ENCODE results near the gene ANAPC2.

ANAPC2 gene

DNA sequence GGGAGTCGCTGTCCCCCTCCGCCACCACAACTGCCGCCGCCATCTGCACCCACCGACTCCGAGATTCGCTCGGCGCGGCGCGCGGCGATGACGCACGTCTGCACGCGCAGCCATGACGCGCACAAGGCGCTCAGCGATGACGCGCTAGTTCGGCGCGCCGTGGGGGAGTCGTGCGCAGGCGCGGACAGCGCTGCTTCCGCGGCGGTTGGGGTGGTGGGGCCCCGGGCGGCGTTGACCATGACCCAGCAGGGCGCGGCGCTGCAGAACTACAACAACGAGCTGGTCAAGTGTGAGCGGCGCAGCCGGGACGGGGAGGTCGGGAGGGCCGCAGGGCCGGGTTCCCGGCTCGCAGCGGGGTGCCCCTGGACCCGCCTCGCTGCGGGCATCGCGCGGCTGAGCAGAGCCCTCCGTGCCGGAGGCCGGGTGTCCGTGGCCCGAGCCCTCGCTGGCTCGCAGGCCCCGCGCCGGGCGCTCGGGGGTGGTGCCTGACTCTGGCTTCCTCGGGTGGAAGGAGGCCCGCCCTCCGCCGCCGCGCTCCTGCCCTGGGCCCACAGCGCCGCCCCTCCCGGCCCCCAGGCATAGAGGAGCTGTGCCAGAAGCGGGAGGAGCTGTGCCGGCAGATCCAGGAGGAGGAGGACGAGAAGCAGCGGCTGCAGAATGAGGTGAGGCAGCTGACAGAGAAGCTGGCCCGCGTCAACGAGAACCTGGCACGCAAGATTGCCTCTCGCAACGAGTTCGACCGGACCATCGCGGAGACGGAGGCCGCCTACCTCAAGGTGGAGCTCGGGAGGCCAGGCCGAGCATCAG, at the start of gene ANAPC2, which contains the start of gene SSNA1:
ANAPC2 (minus strand) TSS at position 71 of the 807 bp plus-strand sequence; CDS start at position 43, 28 bp downstream.
SSNA1 (plus strand) TSS at position 187 of the 807 bp plus-strand sequence; CDS start at position 238, 51 bp downstream.
- H3F3A ChIP-seq (ENCODE audit: insufficient read depth, low read length), result peaks cover 19% of the 10 kb centered on the region
- H3K27me3 ChIP-seq (replicated peaks; ENCODE audit: insufficient read depth, low read length), result no peaks in the 10 kb centered on the region
- no peaks in the 10 kb centered on the region for H3K9me3 ChIP-seq (replicated peaks; ENCODE audit: insufficient read depth, low read length)
- H3K4me1 ChIP-seq (ENCODE audit: low read length), result peaks cover 17% of the 10 kb centered on the region
- no peaks in the 10 kb centered on the region for H4K20me1 ChIP-seq (ENCODE audit: insufficient read depth, low read length)
- no peaks in the 10 kb centered on the region for H3K36me3 ChIP-seq (replicated peaks; ENCODE audit: insufficient read depth, low read length)
- peak within 1 kb of the TSS; percentile 98 for H3K4me3 ChIP-seq (ENCODE audit: low read length)
- peak within 1 kb of the TSS; percentile 93 for H3K9ac ChIP-seq (ENCODE audit: low read length)
- H3K9me2 ChIP-seq (replicated peaks; ENCODE audit: insufficient read depth, low read length), result no peaks in the 10 kb centered on the region
- peak; percentile 96 for DNase-seq
- TF ChIP-seq, protein P1, sequence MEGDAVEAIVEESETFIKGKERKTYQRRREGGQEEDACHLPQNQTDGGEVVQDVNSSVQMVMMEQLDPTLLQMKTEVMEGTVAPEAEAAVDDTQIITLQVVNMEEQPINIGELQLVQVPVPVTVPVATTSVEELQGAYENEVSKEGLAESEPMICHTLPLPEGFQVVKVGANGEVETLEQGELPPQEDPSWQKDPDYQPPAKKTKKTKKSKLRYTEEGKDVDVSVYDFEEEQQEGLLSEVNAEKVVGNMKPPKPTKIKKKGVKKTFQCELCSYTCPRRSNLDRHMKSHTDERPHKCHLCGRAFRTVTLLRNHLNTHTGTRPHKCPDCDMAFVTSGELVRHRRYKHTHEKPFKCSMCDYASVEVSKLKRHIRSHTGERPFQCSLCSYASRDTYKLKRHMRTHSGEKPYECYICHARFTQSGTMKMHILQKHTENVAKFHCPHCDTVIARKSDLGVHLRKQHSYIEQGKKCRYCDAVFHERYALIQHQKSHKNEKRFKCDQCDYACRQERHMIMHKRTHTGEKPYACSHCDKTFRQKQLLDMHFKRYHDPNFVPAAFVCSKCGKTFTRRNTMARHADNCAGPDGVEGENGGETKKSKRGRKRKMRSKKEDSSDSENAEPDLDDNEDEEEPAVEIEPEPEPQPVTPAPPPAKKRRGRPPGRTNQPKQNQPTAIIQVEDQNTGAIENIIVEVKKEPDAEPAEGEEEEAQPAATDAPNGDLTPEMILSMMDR (IDR thresholded peaks at IDR 0.05; ENCODE audit: low read length), result peak; percentile 49
- no peak for TF ChIP-seq EZH2phosphoT487 (IDR thresholded peaks at IDR 0.05; ENCODE audit: low read length)
- peaks cover 59% of the 10 kb centered on the region for H3K79me2 ChIP-seq (ENCODE audit: low read length)
- peak within 1 kb of the TSS; percentile 93 for H2AFZ ChIP-seq (ENCODE audit: low read length)
- peak within 1 kb of the TSS; percentile 94 for H3K27ac ChIP-seq (ENCODE audit: low read length)
- H3K4me2 ChIP-seq (ENCODE audit: low read depth, low read length), result peak within 1 kb of the TSS; percentile 93

DNA sequence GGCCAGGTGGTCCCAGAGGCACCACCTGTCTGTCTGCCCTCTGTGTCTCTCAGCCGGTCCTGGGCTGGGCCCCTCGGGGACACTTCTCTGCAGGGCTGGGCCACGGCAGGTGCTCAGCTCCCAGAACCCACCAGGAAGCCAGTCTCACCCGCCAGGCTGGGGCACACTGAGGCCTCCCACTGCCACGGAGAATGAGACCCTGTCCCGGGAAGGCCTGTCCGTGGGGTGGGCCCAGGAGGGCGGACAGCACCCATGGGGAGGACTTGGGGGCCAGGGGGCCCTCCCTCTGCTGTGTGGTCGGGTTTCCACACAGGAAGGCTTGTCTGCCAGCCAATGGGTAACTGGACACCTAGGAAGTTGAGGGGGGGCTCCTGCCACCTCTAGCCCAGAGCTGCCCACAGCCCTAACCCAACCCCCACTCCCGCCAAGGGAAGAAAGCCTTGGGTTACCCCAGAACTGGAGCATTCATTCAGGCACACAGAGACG, 48.6 kb upstream of the ANAPC2 start:
- Histone ChIP-seq H3K4me1 (ENCODE audit: low read length) (peaks cover 9% of the 10 kb centered on the region; the same call in 1 of the 2 replicates), H3K4me2 (ENCODE audit: low read depth, low read length) (peak overlapping the region; percentile 68), H3F3A (ENCODE audit: insufficient read depth, low read length) (peaks cover 9% of the 10 kb centered on the region; the same call in 1 of the 2 replicates), H3K9me2 (replicated peaks; ENCODE audit: insufficient read depth, low read length) (no peaks in the 10 kb centered on the region), H3K27ac (ENCODE audit: low read length) (no peak overlapping the region), H3K4me3 (ENCODE audit: low read length) (no peak overlapping the region; the same call in 1 of the 2 replicates), H3K79me2 (ENCODE audit: low read length) (peaks cover 18% of the 10 kb centered on the region), H3K9me3 (replicated peaks; ENCODE audit: insufficient read depth, low read length) (no peaks in the 10 kb centered on the region), H3K27me3 (replicated peaks; ENCODE audit: insufficient read depth, low read length) (peaks cover 37% of the 10 kb centered on the region), H3K9ac (ENCODE audit: low read length) (no peak overlapping the region; the same call in 1 of the 2 replicates), H2AFZ (ENCODE audit: low read length) (no peak overlapping the region), H4K20me1 (ENCODE audit: insufficient read depth, low read length) (peaks cover 2% of the 10 kb centered on the region), H3K36me3 (replicated peaks; ENCODE audit: insufficient read depth, low read length) (no peaks in the 10 kb centered on the region; the same call in 1 of the 2 replicates)
- TF ChIP-seq, protein P1 (IDR thresholded peaks at IDR 0.05; ENCODE audit: low read length), result no peak
- TF ChIP-seq EZH2 (optimal IDR thresholded peaks at IDR 0.05; ENCODE audit: low read depth, low read length) (no peak), EZH2phosphoT487 (IDR thresholded peaks at IDR 0.05; ENCODE audit: low read length) (no peak)
- DNase-seq, result no peak

DNA sequence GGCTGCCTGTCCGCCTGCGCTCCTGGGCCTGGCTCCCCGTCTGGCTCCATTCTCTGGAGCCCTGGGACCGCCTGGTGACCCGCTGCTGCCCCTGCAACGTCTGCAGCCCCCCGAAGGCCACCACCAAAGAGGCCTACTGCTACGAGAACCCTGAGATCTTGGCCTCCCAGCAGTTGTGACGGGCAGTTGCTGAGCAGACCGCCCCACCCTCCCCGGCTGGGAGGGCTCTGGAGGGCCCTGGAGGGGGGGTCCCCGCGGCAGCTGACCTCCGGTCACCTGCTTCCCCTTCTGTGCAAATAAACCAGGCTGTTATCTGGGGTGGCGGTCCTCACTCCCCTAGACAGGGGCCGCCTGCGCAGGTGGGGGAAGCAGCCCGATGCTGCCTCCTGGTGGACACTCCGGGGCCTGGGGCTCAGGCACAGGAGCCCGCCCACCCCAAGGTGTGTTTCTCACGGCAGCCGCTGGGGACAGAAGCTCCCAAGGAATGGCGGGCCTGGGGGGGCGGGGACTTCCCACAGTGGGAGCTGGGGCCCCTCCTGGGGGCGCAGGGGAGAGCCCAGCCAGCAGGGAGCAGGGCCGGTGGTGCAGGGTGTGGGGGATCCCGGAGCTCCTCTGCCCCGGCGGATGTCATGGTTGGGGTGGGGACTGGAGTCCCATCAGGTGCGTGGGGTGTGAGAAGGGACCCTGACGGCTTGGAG, 48.0 kb upstream of the ANAPC2 start:
- H2AFZ ChIP-seq (ENCODE audit: low read length), result no peak overlapping the region
- no peaks in the 10 kb centered on the region for H3K36me3 ChIP-seq (replicated peaks; ENCODE audit: insufficient read depth, low read length)
- peaks cover 43% of the 10 kb centered on the region for H3K27me3 ChIP-seq (replicated peaks; ENCODE audit: insufficient read depth, low read length)
- no peak overlapping the region for H3K27ac ChIP-seq (ENCODE audit: low read length)
- TF ChIP-seq EZH2 (optimal IDR thresholded peaks at IDR 0.05; ENCODE audit: low read depth, low read length), result no peak
- TF ChIP-seq, protein P1 (IDR thresholded peaks at IDR 0.05; ENCODE audit: low read length), result peak; percentile 98
- no peak for TF ChIP-seq EZH2phosphoT487 (IDR thresholded peaks at IDR 0.05; ENCODE audit: low read length)
- H3K79me2 ChIP-seq (ENCODE audit: low read length), result peaks cover 14% of the 10 kb centered on the region
- H3F3A ChIP-seq (ENCODE audit: insufficient read depth, low read length), result peaks cover 9% of the 10 kb centered on the region; the same call in 1 of the 2 replicates
- H4K20me1 ChIP-seq (ENCODE audit: insufficient read depth, low read length), result no peaks in the 10 kb centered on the region
- H3K9ac ChIP-seq (ENCODE audit: low read length), result no peak overlapping the region; the same call in 1 of the 2 replicates
- peaks cover 9% of the 10 kb centered on the region; the same call in 1 of the 2 replicates for H3K4me1 ChIP-seq (ENCODE audit: low read length)
- no peaks in the 10 kb centered on the region for H3K9me2 ChIP-seq (replicated peaks; ENCODE audit: insufficient read depth, low read length)
- peak; percentile 83 for DNase-seq
- no peaks in the 10 kb centered on the region for H3K9me3 ChIP-seq (replicated peaks; ENCODE audit: insufficient read depth, low read length)
- no peak overlapping the region; the same call in 1 of the 2 replicates for H3K4me3 ChIP-seq (ENCODE audit: low read length)
- H3K4me2 ChIP-seq (ENCODE audit: low read depth, low read length), result peak overlapping the region; percentile 68

All from MM.1S (cell line).